Epithelial cell of prostate (primary cell): Measurements from ENCODE around the gene GRIA1.

ENCODE experiments used
- DNase-seq: peaks from one replicate; pipeline ENCODE4 v3.0.0-alpha.2; 2011; ENCODE audit warnings: low read depth, low spot score
- H3K27ac ChIP-seq: fragments of 450-650 bp; 2 replicates; pipeline ENCODE4 v1.5.1; 2017; ENCODE audit warnings: mild to moderate bottlenecking

Gene GRIA1

GRCh38 chr5:153491856-153492255, 1.4 kb downstream of the GRIA1 start:
- H3K27ac ChIP-seq = no peak overlapping the region
- no peak for DNase-seq

- H3K27ac ChIP-seq = no peak overlapping the region
- no peak for DNase-seq
These were observed 6.4 kb downstream of the GRIA1 start for GRCh38 chr5:153496835-153497234.

GRCh38 chr5:153498516-153498915, 8.0 kb downstream of the GRIA1 start:
- H3K27ac ChIP-seq = no peak overlapping the region
- no peak for DNase-seq

GRCh38 chr5:153500178-153500577, 9.7 kb downstream of the GRIA1 start:
- no peak for DNase-seq
- no peak overlapping the region for H3K27ac ChIP-seq

DNA sequence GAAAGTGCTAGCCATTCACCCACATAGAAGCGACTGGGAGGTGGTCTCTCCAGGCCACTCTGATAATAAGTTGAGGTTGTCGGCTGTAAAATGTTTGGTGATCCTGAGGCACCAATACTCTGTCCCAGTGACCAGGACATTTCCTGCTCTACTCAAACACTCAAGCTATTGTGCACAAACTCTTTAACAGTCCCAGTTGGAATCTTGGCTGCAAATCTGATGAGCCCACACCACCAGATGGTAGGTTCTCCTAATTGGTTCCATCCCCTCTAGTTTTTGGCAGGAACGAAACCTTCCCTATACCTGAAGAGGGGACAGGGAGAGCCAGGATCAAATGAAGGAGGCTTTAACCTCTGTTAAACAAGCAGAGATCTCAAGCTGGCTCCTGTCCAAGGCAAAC, 14.3 kb downstream of the GRIA1 start:
- no peak overlapping the region for H3K27ac ChIP-seq

GRCh38 chr5:153508700-153509099, 18.2 kb downstream of the GRIA1 start:
- H3K27ac ChIP-seq = no peak overlapping the region
- DNase-seq = no peak

More for the DNA sequence above, 14.3 kb downstream of the GRIA1 start:
- no peak for DNase-seq

DNA sequence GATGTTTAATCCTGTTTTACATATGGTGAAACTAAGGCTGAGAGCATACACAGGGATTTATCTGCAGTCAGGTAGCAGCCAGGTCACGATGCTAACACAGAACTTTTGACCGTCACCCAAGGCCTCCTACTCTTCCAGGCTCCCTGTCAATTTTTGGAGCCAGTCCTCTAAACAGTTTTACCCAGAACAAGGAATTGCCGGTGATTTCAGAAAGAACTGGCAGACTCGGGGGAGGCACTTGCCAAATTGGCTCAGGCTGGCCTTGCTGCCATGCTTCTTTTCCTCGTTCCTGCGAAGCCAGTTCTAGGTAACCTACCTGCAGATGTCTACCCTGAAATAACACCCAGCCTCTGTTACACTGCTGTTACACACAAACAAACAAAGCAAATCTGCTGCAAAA, 21.2 kb downstream of the GRIA1 start:
- DNase-seq = no peak

GRCh38 chr5:153513156-153513555, 22.7 kb downstream of the GRIA1 start:
- no peak for DNase-seq
- no peak overlapping the region for H3K27ac ChIP-seq

More for the DNA sequence above, 21.2 kb downstream of the GRIA1 start:
- no peak overlapping the region for H3K27ac ChIP-seq

DNA sequence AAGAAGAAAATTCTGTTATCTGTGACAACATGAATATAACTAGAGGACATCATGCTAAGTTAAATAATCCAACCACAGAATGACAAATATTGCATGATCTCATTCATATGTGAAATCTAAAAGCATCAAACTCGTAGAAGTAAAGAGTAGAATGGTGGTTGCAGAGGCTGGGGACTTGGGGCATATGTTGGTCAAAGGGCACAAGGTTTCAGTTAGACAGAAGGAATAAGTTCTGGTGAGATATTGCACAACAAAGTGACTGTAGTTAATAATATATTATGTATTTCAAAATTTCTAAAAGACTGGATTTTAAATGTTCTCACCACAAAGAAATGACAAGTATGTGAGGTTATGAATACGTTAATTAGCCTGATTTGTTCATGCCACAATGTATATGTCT, 24.8 kb downstream of the GRIA1 start:
- DNase-seq = no peak
- H3K27ac ChIP-seq = no peak overlapping the region

- H3K27ac ChIP-seq = no peak overlapping the region
- DNase-seq = no peak
These were observed 26.2 kb downstream of the GRIA1 start for GRCh38 chr5:153516504-153517240.

GRCh38 chr5:153517241-153517611, 26.8 kb downstream of the GRIA1 start:
- H3K27ac ChIP-seq = no peak overlapping the region
- DNase-seq = no peak

DNA sequence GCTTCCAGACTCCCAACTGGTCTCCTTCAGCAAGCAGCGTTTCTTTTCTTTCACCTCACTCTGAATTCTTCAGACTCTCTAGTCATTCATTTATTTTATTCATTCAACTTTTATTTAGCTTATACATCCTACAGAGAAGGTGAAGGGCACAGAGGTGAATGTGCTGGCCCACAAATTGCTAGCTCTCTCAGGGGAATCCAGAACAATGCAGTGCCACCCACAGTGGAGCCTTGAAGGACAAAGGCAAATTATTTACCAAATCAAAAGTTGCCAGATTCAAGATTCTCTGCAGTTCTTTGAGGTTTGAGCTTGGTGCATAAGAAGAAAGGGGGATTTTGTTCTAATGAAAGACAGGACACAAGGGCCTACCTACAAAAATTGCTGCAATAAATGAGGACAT, 29.7 kb downstream of the GRIA1 start:
- H3K27ac ChIP-seq = no peak overlapping the region
- no peak for DNase-seq

DNA sequence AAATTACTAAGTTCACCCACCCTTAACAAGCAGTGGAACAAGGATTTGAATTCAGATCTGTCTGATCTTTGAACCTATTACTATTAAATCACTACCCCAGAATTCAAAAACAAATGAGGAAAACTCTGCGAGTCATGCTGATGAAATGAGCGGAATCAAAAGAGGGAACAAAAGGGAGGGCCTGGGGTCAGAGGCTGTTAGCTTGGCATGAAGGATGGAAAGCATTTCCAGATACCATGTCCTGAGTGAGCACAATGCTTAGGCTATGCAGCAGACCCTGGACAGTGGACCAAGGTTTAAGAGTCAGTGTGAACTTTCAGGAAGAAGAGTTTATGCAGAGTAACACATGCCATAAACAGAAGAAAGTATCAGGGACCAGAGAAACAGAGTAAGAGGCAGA, 30.5 kb downstream of the GRIA1 start:
- DNase-seq = no peak
- no peak overlapping the region for H3K27ac ChIP-seq

DNA sequence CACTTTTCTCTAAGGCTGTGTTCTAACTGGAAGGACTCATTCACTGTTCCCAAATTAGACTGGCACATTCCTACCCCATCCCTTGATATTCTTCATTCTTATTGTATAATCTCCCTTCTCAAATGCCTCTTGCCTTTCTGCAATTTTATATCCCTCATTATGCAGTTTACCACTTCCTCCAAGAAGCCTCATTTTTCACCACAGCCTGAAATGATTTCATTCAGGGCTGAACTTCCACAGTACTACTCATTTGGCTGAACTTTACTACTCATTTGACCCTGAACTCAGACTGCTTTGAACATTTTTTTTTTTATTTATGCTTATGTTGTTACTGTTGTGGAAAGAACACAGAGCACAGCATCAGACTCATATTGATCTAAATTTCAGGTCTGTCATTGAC, 32.7 kb downstream of the GRIA1 start:
- no peak overlapping the region for H3K27ac ChIP-seq
- DNase-seq = no peak

- H3K27ac ChIP-seq = no peak overlapping the region
- no peak for DNase-seq
These were observed 33.4 kb downstream of the GRIA1 start for GRCh38 chr5:153523831-153524230.

DNA sequence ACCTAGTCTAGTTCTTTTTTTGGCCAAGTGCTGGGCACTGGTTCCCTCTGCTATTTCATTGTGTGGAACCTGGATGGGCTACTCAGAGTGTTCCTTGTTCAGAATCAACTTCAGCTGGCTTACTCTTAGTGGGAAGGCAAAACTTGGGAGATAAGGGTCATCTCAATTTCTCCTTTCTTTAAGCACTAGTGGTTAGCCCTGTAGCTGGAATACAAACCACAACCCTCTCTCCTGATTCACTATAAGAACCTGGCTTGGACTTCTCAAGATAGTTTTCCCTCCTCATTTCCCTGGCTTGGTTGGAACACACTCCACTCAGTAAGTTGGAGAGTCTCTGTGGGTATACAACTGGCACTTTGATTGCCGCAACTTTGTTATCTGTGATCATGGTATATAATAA, 35.1 kb downstream of the GRIA1 start:
- H3K27ac ChIP-seq = no peak overlapping the region
- DNase-seq = no peak

DNA sequence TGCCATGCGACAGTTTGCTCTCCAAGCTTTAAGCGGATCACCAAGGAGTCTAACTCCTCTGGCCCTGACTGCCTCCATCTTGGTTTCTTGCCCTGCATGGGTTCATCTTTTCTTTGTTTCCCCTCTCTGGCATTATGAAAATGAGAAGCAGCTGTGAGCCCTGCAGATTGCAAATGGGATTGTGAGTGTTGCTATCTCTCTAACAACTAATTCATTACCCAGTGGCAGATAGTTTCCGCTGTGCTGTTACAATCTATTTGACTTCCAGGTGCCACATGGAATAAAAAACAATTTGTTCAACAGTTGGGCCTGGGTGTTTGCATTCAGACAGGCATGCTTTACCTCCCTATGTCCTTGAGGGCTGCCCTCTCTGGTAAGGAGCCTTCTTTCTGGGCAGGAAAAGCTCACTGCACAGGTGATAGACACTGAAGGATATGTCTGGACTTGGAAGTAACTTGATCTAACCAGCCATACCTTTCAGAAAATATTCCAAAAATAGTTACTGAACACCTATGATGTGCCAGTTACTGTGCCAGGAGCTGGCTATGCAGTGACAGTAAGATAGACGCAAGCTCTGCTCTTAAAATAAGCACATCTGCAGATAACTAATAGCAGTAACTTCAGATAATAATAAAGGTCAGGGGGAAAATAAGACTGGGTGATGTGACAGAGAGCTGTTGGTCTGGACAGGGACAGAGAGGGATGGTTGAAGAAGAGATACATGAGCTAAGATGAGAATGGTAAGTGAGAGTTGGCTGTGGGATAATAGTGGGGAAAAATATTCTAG, 40.1 kb downstream of the GRIA1 start:
- DNase-seq = no peak
- H3K27ac ChIP-seq = no peak overlapping the region

GRCh38 chr5:153533546-153533945, 43.1 kb downstream of the GRIA1 start:
- H3K27ac ChIP-seq = no peak overlapping the region
- no peak for DNase-seq

DNA sequence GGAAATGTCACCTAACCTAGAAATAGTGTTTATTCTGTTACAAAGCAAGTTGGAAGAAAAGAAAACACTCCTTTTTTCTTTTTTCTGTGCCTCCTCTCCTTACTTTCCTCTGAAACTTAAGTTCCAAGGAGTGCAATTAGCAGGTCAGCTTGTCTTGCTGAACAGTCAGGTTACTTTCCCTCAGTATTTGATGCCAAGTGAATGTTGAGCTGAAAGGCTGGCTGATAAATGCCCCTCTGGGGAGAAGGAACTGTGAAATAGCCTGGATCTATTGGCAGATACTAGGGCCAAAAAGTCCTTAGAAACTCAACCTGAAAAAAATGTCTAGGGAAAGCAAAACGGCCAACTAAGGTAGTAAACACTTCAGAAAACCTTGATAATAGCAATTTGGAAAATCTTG, 43.6 kb downstream of the GRIA1 start:
- DNase-seq = no peak
- H3K27ac ChIP-seq = no peak overlapping the region

DNA sequence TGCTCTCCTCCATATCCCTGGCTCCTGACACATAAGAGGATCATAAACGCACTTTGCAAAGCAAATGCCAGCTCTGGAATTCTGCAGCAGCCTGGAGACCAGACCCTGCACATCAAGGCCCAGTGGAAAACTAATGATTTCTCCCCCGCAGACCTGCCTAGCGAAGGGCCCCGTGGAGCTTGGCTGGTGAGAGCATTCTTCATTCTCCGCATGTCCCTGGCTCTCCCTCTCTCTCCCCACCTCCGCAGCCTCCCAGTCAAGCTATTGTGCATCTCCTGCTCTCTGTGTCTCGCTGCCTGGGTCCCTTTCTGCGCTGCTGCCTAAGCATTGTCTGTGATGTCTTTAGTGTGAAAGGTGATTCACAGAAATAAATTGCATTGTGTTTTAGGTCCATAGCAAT, 46.7 kb downstream of the GRIA1 start:
- no peak for DNase-seq
- H3K27ac ChIP-seq = no peak overlapping the region

DNA sequence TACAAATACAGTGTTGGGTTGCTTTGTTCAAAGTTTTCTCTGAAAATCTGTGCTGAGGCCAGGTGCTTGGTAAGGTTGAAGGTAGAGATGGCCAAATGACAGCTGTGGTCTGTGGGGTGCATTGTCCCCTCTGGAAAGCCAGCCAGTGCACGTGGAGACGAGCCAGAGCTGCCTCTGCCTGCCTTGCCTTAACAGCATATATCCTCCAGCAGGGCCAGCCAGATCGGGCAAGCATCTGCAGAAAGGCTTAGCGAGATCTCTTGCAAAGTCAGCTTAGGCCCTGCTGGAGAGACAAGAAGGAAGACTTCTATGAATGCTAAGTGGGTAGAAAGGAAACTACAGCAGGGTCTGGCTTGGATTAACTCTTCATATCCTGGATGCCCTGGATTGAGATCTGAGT, 49.5 kb downstream of the GRIA1 start:
- H3K27ac ChIP-seq = no peak overlapping the region
- no peak for DNase-seq

DNA sequence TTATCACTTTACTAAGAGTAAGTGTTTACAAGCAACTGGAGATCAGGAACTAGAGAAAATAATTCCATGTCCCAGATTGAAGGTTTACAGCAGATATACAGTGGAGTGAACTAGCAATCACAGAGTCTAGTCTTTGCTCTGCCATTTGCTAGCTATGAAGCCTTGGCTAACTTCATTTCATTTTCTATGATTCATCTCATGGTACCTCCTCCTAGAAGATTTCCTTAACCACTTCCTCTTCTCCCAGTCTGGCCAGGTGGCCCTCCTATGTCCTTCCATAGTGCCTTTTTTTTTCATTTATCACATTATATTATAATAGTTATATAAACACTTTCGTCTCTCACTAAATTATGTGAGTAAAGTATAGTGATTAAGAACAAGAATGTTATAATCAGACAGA, 52.1 kb downstream of the GRIA1 start:
- DNase-seq = no peak
- no peak overlapping the region for H3K27ac ChIP-seq
